Activated T-helper 17 cell treated with anti-CD3 and anti-CD28 coated beads, Interleukin-2, amount 50 U/mL, for 72 hours (primary cell): Measurements from ENCODE around the gene SRRM5. TPM values are rescaled to one million over a fixed set of nuclear protein-coding genes. Genes with fewer than 3 reads are reported as not detected.

ENCODE experiments used
- ATAC-seq: fragments of 150-1000 bp; cut with Tn5 transposase; replicated peaks from 2 replicates; pipeline ENCODE4 v1.10.0; 2021; ENCODE audit warnings: mild to moderate bottlenecking, moderate library complexity
- H3K27ac Mint-ChIP-seq: one replicate; pipeline ENCODE4 v1.8.0; 2022; ENCODE audit warnings: mixed read lengths
- H3K27me3 Mint-ChIP-seq: one replicate; pipeline ENCODE4 v1.8.0; 2022; ENCODE audit warnings: mixed read lengths
- H3K36me3 Mint-ChIP-seq: one replicate; pipeline ENCODE4 v1.8.0; 2022; ENCODE audit warnings: low read depth, mild to moderate bottlenecking, mixed read lengths
- H3K4me1 Mint-ChIP-seq: one replicate; pipeline ENCODE4 v1.8.0; 2022; ENCODE audit warnings: mixed read lengths
- H3K4me3 Mint-ChIP-seq: one replicate; pipeline ENCODE4 v1.8.0; 2022; ENCODE audit warnings: mild to moderate bottlenecking, mixed read lengths
- H3K9me3 Mint-ChIP-seq: one replicate; pipeline ENCODE4 v1.8.0; 2022; ENCODE audit warnings: mixed read lengths
- total RNA-seq, 2 donors: library from RNA; stranded (reverse); gene quantifications; one replicate each; pipeline ENCODE4 v1.2.3, GENCODE V29; 2022

Gene SRRM5
- total RNA-seq = 1 to 10 TPM in 1 of 2 donors, under 1 TPM in 1; 0.74 to 1.4 TPM

GRCh38 chr19:43611788-43612187 is at the start of gene SRRM5:
TSS of gene SRRM5 (plus strand) at chr19:43612088. CDS start at chr19:43612122, 34 bp downstream.
- H3K4me3 Mint-ChIP-seq = no peak within 1 kb of the TSS
- ATAC-seq = no peak
- peak within 1 kb of the TSS; percentile 71 for H3K27ac Mint-ChIP-seq
- peaks cover 23% of the 10 kb centered on the region for H3K36me3 Mint-ChIP-seq
- H3K27me3 Mint-ChIP-seq = no peaks in the 10 kb centered on the region
- no peaks in the 10 kb centered on the region for H3K9me3 Mint-ChIP-seq
- H3K4me1 Mint-ChIP-seq = peaks cover 15% of the 10 kb centered on the region

GRCh38 chr19:43562226-43562697 is 49.6 kb upstream of the SRRM5 start:
- no peaks in the 10 kb centered on the region for H3K9me3 Mint-ChIP-seq
- no peak for ATAC-seq

GRCh38 chr19:43562698-43563241 is 49.1 kb upstream of the SRRM5 start:
- Mint-ChIP-seq H3K4me3 (peak overlapping the region; percentile 63), H3K9me3 (no peaks in the 10 kb centered on the region), H3K4me1 (peaks cover 29% of the 10 kb centered on the region), H3K27ac (peak overlapping the region; percentile 87), H3K36me3 (peaks cover 54% of the 10 kb centered on the region), H3K27me3 (no peaks in the 10 kb centered on the region)
- peak; percentile 96 for ATAC-seq

More at GRCh38 chr19:43562226-43562697, 49.6 kb upstream of the SRRM5 start:
- Mint-ChIP-seq H3K4me1 (peaks cover 29% of the 10 kb centered on the region), H3K27me3 (no peaks in the 10 kb centered on the region), H3K4me3 (peak overlapping the region; percentile 63), H3K36me3 (peaks cover 59% of the 10 kb centered on the region), H3K27ac (peak overlapping the region; percentile 87)

DNA sequence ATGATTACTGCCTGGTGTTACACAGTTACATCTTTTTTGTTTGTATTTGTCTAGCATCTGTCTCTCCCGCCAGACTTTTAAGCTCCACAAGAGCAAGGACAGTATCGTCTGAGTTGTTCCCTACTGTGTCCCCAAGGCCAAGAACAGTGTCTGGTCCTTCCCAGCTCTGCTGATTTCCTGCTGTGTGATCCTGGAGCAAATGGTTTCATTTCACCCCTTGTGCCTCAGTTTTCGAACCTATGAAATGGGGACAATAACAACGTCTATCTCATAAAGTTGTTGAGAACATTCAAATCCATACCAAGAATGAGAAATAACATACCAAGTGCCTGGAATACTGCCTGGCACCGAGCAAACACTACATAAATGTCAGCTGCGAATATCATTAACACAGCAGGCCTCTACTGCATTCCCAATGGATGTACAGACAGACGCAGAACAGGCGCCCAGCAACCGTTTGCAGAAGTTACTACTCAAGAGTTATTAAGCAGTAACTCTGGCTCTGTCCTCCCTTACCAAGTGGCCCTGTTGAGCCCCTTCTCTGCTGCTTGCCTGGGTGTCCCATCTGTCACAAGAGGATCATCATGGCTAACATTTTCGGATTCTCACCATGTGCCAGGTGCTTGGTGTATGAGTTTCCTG is 48.0 kb upstream of the SRRM5 start:
- Mint-ChIP-seq H3K9me3 (no peaks in the 10 kb centered on the region), H3K4me3 (peak overlapping the region; percentile 63), H3K36me3 (peaks cover 43% of the 10 kb centered on the region), H3K4me1 (peaks cover 29% of the 10 kb centered on the region), H3K27ac (peak overlapping the region; percentile 87), H3K27me3 (no peaks in the 10 kb centered on the region)
- ATAC-seq = no peak

DNA sequence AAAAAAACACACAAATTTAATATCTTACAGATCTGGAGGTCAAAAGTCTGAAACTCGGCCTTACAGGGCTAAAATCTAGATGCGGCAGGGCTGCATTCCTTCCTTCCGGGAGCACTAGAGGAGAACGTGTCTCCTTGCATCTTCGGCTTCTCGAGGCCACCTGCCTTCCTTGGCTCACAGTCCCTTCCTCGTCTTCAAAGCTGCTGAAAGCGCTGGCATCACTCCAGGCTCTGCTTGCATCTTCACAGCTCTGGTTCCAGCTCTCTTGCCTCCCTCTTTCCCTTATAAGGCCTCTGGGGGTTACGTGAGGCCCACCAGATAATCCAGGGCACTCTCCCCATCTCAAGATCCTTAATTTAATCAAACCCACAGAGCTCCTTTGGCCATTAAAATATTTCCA is 47.1 kb upstream of the SRRM5 start:
- Mint-ChIP-seq H3K27ac (no peak overlapping the region), H3K36me3 (peaks cover 37% of the 10 kb centered on the region), H3K27me3 (no peaks in the 10 kb centered on the region), H3K4me3 (no peak overlapping the region), H3K4me1 (peaks cover 29% of the 10 kb centered on the region), H3K9me3 (no peaks in the 10 kb centered on the region)
- ATAC-seq = no peak

GRCh38 chr19:43569657-43570056 is 42.2 kb upstream of the SRRM5 start:
- Mint-ChIP-seq H3K27me3 (no peaks in the 10 kb centered on the region), H3K9me3 (no peaks in the 10 kb centered on the region), H3K4me1 (peaks cover 5% of the 10 kb centered on the region), H3K27ac (no peak overlapping the region), H3K4me3 (no peak overlapping the region), H3K36me3 (no peaks in the 10 kb centered on the region)
- ATAC-seq = no peak

DNA sequence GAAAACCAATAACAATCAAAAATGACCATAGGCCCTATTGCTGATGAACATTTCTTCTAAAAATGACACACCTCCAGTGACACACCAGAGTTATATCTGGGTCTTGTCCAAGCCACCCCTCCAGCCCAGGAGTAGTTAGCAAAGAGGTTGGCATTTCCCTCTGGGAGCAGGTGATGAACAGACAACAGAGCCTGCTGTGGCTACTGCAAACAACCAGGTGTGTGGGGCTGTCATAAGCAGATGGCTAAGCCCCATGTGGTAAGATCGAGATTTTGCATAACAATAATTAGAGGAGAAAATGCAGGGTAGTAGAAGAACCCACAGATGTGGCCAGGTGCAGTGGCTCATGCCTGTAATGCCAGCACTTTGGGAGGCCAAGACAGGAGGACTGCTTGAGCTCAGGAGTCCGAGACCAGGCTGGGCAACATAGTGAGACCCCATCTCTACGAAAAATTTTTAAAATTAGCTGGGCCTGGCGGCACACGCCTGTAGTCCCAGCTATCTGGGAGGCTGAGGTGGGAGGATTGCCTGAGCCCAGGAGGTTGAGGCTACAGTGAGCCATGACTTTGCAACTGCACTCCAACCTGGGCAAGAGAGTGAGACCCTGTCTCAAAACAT is 41.6 kb upstream of the SRRM5 start:
- no peaks in the 10 kb centered on the region for H3K27me3 Mint-ChIP-seq
- no peaks in the 10 kb centered on the region for H3K9me3 Mint-ChIP-seq
- peaks cover 3% of the 10 kb centered on the region for H3K36me3 Mint-ChIP-seq
- H3K4me1 Mint-ChIP-seq = peaks cover 5% of the 10 kb centered on the region
- no peak for ATAC-seq
- no peak overlapping the region for H3K4me3 Mint-ChIP-seq
- no peak overlapping the region for H3K27ac Mint-ChIP-seq

GRCh38 chr19:43572171-43572588 is 39.7 kb upstream of the SRRM5 start:
- Mint-ChIP-seq H3K4me1 (peaks cover 5% of the 10 kb centered on the region), H3K27ac (peak overlapping the region; percentile 27), H3K27me3 (no peaks in the 10 kb centered on the region), H3K9me3 (no peaks in the 10 kb centered on the region), H3K4me3 (no peak overlapping the region), H3K36me3 (peaks cover 5% of the 10 kb centered on the region)
- no peak for ATAC-seq

- H3K36me3 Mint-ChIP-seq = peaks cover 5% of the 10 kb centered on the region
- ATAC-seq = no peak
- peaks cover 11% of the 10 kb centered on the region for H3K4me1 Mint-ChIP-seq
Measured at GRCh38 chr19:43574424-43575155, 37.3 kb upstream of the SRRM5 start.

DNA sequence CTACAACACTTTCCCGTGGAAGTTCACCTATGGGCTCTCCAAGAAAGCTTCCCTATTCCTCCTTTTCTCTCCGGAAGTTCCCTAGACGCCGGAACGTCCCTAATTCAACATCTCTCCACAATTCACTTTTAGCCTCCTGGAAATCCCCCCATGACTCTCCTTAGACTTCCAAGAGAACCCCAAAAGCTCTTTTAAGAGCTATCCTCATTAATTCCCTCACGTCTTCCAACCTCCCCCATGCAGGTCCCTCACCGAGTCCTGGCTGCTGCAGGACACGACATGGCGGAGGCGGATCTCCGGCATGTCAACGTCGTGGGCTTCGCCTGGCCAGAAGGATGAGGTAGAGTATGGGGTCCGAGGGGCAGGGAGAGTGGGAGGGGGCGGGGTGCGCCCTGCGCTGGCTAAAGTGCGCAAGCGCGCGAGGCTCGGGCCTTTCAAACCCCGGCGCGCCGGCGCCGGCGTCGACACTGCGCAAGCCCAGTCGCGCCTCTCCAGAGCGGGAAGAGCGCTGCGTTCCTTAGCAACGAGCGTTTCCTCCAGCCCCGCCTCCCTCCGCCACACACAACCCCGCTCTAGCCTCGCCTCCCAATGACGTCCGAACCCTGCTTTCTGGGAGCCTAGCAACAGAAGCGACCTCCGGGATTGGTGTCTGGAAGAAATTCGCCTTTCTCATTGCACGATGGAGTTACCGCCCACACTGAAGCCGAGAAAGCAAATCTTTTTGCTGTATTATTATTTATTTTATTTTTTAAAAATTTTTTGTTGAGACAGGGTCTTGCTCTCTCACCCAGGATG is 36.5 kb upstream of the SRRM5 start, which contains the start of the genes PINLYP and XRCC1:
TSS of gene PINLYP (plus strand) at position 646 of the 795 bp plus-strand sequence. CDS start 1,391 bp downstream, outside the sequence.
TSS of gene XRCC1 (minus strand) at position 372 of the 795 bp plus-strand sequence. CDS start at position 303, 69 bp downstream.
- Mint-ChIP-seq H3K4me1 (peaks cover 11% of the 10 kb centered on the region), H3K27me3 (no peaks in the 10 kb centered on the region), H3K36me3 (peaks cover 5% of the 10 kb centered on the region), H3K4me3 (peak within 1 kb of the TSS; percentile 99), H3K27ac (peak within 1 kb of the TSS; percentile 99), H3K9me3 (no peaks in the 10 kb centered on the region)
- ATAC-seq = peak; percentile 100

More at GRCh38 chr19:43574424-43575155, 37.3 kb upstream of the SRRM5 start:
- no peaks in the 10 kb centered on the region for H3K9me3 Mint-ChIP-seq
- peak overlapping the region; percentile 99 for H3K27ac Mint-ChIP-seq
- H3K27me3 Mint-ChIP-seq = no peaks in the 10 kb centered on the region
- peak overlapping the region; percentile 99 for H3K4me3 Mint-ChIP-seq

- Mint-ChIP-seq H3K36me3 (peaks cover 5% of the 10 kb centered on the region), H3K9me3 (no peaks in the 10 kb centered on the region), H3K4me1 (peaks cover 6% of the 10 kb centered on the region), H3K27ac (peak overlapping the region; percentile 99), H3K4me3 (peak overlapping the region; percentile 99), H3K27me3 (no peaks in the 10 kb centered on the region)
- peak; percentile 1 for ATAC-seq
Measured at GRCh38 chr19:43575955-43576878, 35.7 kb upstream of the SRRM5 start.

- H3K27ac Mint-ChIP-seq = no peak overlapping the region
- ATAC-seq = no peak
- H3K36me3 Mint-ChIP-seq = peaks cover 5% of the 10 kb centered on the region
- peaks cover 5% of the 10 kb centered on the region for H3K4me1 Mint-ChIP-seq
- H3K4me3 Mint-ChIP-seq = peak overlapping the region; percentile 74
- H3K9me3 Mint-ChIP-seq = no peaks in the 10 kb centered on the region
- no peaks in the 10 kb centered on the region for H3K27me3 Mint-ChIP-seq
Measured at GRCh38 chr19:43578787-43579186, 33.1 kb upstream of the SRRM5 start.

- Mint-ChIP-seq H3K27me3 (no peaks in the 10 kb centered on the region), H3K36me3 (peaks cover 9% of the 10 kb centered on the region), H3K27ac (no peak overlapping the region), H3K4me3 (peak overlapping the region; percentile 27), H3K4me1 (peaks cover 5% of the 10 kb centered on the region), H3K9me3 (no peaks in the 10 kb centered on the region)
- ATAC-seq = no peak
Measured at GRCh38 chr19:43581467-43581866, 30.4 kb upstream of the SRRM5 start.
